Effector CD8-positive, alpha-beta T cell (primary cell): ENCODE results near the gene P3H4.
"Not testable (repeated sequence)": the region's sequence is repeated elsewhere in the genome, so short reads cannot be mapped to it uniquely, and the experiment has no call there.

ENCODE experiments used
- DNase-seq: peaks from one replicate; lab custom pipeline; 2025; lab: John Stamatoyannopoulos, UW
- total RNA-seq, 4 experiments: gene quantifications; one replicate each; lab custom pipeline; 2026; lab: John Stamatoyannopoulos, UW

The P3H4 gene, protein sequence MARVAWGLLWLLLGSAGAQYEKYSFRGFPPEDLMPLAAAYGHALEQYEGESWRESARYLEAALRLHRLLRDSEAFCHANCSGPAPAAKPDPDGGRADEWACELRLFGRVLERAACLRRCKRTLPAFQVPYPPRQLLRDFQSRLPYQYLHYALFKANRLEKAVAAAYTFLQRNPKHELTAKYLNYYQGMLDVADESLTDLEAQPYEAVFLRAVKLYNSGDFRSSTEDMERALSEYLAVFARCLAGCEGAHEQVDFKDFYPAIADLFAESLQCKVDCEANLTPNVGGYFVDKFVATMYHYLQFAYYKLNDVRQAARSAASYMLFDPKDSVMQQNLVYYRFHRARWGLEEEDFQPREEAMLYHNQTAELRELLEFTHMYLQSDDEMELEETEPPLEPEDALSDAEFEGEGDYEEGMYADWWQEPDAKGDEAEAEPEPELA
- total RNA-seq, result 3.1 to 13.7 (median 9.8) reads per million in 4 experiments

DNA sequence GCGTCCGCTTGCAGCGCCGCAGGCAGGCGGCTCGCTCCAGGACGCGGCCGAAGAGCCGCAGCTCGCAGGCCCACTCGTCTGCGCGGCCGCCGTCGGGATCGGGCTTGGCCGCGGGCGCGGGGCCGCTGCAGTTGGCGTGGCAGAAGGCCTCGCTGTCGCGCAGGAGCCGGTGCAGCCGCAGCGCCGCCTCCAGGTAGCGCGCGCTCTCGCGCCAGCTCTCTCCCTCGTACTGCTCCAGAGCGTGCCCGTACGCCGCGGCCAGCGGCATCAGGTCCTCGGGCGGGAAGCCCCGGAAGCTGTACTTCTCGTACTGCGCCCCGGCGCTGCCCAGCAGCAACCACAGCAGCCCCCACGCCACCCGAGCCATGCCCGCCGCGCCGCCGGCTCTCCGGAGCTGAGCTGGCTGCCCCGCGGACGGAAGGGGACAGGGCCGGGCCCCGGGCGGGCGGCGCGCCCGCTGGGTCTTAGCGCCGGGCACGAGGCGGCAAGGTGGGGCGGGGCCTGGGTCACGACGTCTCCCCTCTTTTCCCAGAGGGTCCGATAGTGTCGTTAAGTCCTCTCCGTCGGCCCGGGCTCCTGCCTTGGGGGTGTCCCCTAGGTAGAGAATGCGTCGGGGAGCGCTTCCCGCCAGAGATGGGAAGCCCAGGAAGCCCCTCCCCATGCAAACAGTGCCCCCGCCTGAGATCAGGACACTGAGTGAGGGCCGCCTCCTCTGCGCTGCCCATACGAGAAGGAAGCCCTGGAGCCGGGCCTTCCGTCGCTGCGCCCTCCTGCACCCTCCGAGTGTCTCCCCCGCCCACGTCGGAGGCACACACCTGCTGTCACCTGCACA is at the start of gene P3H4:
TSS of gene P3H4 (minus strand) at position 401 of the 832 bp plus-strand sequence. CDS start at position 367, 34 bp downstream.
- DNase-seq, result peak; percentile 46

DNA sequence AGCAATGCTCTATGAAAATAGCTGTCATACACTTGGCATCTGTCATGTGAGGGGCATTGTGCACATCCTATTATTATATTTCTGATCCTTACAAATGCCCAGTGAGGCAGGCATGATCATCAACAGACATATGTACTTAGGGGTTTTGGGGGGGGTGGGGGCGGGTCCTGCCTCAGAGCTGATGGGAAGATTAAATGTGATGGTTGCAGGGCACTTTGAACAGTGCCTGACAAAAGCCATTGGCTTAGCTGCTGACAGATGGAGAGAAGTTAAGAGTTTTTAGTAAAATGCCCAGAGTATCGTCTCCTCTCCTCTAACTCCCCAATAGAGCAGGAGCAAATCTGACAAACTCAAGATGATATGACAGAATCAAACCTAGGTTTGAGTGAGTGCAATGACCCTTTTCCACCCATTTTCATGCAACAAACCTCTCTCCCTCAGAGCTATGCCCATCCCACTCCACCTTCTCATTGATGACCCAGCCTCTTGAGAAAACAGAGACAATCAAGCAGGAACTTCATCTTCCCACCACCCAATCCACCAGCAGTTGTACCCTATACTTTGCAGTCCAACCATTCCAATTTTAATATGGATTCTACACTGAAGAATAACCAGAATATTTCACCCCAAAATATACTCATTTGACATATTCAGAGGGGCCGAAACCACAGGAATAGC is 48.6 kb upstream of the P3H4 start:
- DNase-seq, result no peak

GRCh38 chr17:41851382-41851781 is 39.6 kb upstream of the P3H4 start:
- not testable (repeated sequence) for DNase-seq

DNA sequence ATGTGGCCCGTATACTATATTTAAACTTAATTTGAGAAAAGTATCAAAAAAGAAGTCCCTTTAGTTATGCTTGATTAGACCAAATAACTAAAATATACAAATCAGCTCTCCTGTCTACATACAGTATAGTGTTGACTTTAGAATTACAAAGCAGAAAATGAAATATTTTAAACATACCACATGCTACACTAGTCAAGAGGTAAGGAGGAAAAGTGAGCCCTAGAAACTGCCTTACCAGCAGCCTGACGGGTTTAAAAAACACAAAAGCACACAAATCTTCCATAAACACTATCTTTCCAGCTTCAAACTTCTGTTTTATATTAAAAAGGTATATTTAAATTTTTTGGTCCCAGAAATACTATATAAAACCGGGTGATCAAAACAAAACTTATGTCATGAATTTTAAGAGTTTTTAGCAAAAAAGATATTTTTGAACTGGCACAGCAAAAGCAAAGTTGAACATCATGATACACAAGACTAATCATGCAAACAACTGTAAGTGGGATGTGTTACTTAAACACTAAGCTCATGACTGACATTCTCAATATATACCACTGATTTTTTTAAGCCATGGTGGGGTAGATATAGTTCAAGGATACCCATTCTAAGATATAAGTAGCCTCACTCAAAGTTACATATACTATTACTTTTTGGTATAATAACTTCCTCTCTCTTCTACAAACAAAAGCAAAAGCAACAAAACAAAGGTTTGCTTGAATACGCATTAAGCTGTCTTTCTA is 37.7 kb upstream of the P3H4 start:
- DNase-seq, result no peak

GRCh38 chr17:41848788-41849187 is 37.0 kb upstream of the P3H4 start:
- no peak for DNase-seq

GRCh38 chr17:41844971-41845370 is 33.2 kb upstream of the P3H4 start:
- DNase-seq, result no peak

DNA sequence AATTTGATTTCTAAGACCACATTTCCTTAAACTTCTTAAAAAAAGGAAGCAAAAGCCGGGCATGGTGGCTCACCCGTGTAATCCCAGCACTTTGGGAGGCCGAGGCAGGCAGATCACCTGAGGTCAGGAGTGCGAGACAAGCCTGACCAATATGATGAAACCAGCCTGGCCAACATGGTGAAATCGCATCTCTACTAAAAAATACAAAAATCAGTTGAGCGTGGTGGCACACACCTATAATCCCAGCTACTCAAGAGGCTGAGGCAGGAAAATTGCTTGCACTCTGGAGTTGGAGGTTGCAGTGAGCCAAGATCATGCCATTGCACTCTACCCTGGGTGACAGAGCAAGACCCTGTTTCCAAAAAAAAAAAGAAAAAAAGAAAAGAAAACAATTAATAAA is 29.0 kb upstream of the P3H4 start:
- DNase-seq, result not testable (repeated sequence)

DNA sequence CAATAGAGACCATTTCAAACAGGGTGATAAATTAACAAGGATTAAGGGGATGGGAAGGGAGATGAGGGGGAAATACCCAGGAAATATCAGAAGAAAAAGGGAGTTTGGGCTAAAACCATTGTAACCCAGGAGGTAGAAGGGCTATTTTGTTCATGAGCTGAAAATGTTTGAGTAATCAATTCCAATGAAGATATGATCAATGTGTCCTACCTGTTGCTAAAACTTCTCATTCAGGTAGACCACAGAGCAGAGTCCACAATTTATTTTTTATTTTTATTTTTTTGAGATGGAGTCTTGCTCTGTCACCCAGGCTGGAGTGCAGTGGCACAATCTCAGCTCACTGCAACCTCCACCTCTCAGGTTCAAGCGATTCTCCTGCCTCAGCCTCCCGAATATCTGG is 27.7 kb upstream of the P3H4 start:
- DNase-seq, result not testable (repeated sequence)

DNA sequence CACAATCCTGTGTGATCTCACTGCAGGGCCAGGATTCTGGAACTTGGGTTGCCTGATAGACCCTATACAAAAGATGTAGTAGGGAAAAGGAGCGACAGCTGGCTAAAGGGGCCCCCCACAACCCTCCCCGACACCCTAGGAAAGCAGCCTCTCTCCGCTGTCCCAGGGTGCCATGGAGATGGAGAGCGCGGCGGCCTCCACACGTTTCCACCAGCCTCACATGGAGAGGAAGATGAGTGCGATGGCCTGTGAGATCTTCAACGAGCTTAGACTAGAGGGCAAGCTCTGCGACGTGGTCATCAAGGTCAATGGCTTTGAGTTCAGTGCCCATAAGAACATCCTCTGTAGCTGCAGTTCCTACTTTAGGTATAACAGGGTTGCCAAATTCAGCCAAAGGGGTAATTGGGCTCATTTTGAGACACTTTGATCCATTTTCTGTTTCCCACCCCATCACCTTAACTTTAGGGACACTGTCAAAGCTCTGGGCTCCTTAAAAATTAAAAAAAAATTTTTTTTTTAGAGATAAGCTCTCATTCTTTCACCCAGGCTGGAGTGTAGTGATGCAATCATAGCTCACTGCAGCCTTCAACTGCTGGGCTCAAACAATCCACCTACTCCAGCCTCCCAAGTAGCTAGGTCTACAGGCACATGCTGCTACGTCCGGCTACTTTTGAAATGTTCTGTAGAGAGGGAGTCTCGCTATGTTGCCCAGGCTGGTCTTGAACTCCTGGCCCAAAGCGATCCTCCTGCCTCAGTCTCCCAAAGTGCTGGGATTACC is 26.2 kb upstream of the P3H4 start, which contains the start of gene KLHL10:
TSS of gene KLHL10 (plus strand) at position 65 of the 778 bp plus-strand sequence. CDS start at position 173, 108 bp downstream.
- DNase-seq, result no peak

DNA sequence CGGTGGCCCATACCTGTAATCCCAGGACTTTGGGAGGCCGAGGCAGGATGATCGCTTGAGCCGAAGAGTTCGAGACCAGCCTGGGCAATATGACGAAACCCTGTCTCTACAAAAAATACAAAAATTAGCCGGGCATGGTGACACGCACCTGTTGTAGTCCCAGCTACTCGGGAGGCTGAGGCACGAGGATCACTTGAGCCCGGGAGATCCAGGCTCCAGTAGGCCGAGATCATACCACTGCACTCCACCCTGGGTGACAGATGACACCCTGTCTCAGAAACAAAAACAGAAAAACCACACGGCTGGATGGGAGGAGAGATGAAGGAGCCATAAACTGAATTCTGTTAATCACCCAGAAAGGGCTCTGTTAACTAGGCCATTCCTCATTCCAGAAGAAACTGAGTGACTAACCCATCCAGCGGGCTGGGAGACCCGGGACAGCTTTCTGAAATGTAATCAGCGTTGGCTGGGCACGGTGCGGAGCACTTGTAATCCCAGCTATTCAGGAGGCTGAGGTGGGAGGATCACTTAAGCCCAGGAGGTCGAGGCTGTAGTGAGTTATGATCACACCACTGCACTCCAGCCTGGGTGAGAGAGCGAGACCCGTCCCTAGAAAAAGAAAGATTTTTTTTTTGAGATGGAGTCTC is 24.9 kb upstream of the P3H4 start:
- no peak for DNase-seq

DNA sequence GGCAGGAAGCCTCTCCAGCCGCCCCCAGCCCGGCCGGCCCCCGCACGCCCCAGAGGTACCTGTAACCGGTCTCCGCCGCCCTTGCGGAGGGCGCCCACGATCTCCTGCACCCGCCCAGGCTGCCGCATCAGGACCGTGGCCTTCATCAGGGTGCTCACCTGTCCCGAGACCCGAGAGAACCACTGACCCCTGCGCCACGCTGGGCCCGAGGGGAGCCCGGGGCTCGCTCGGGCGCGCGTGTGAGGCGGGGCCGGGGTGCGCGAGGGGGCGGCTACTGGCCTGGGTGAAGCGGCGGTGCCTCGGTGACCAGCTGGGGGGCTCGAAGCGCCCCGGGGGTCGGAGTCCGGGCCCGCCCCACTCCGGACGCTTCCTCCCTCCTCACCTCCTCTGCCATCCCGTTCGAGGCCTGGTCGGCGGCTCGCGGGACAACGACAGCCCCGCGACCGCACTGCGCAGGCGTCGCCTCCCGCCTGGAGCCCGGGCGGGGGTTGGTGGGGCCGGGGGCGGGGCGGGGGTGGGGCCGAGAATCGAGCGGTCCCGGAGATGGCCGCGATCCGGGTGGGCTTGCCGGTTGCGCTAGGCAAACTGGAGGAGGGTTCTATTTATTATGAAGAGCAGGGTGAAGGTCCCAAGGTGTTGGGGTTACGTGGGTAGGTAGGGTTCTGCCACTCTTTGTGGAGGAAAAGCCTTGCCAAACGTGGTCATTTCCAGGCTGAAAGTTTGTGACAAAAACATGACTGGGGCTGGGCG is 24.2 kb upstream of the P3H4 start, which contains the start of gene NT5C3B:
TSS of gene NT5C3B (minus strand) at position 433 of the 750 bp plus-strand sequence. CDS start at position 394, 39 bp downstream.
- DNase-seq, result peak; percentile 45

GRCh38 chr17:41835214-41835799 is 23.6 kb upstream of the P3H4 start:
- no peak for DNase-seq

DNA sequence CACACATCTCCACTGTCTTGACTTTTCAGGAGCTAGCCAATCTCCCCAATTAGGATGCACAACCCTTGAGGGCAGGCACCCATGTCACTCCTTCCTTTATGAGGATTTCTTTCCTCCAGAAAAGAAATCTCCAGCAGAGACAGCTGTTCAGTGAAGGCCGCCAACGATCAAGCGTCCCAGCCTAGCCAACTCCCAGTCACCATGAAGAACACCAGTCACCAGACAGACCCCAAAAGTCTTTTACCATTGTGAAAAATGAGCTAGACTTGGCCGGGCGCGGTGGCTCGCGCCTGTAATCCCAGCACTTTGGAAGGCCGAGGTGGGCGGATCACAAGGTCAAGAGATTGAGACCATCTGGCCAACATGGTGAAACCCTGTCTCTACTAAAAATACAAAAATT is 18.2 kb upstream of the P3H4 start:
- not testable (repeated sequence) for DNase-seq

- no peak for DNase-seq
These were observed 13.6 kb upstream of the P3H4 start for GRCh38 chr17:41825175-41825845.

- DNase-seq, result no peak
These were observed 12.3 kb upstream of the P3H4 start for GRCh38 chr17:41824086-41824485.

GRCh38 chr17:41823580-41823979 is 11.8 kb upstream of the P3H4 start:
- no peak for DNase-seq

DNA sequence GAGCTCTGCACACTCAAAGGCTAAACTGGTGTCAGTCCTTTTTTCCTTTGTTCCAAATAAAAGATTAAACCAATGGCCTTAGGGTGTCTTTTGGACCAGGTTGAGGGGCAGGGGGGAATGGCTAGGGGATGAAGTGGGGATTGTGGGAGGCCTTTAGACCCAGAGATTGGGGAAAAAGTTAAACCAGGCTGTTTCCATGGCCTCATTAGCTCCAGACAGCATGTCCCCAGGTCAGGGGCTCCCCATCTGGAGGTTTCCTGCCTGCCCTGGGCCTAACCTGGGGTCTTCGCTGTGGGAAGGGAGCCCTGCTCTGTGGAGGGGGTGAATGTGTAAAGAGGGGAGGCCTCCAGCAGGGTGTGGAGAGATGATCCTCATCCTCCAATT is 11.4 kb upstream of the P3H4 start:
- DNase-seq, result no peak
